GM06990 (cell line): ENCODE results near the gene ARID5A.

Experiments
- DNase-seq: peaks from one replicate; pipeline ENCODE4 v3.0.0-alpha.2; 2011; ENCODE audit not compliant: insufficient read length; ENCODE audit errors: extremely low read depth
- H3K27me3 ChIP-seq: replicated peaks from 2 replicates; pipeline ENCODE4 v1.6.0; 2011; ENCODE audit warnings: low read length; ENCODE audit not compliant: control insufficient read depth, insufficient read depth
- H3K36me3 ChIP-seq: 2 replicates; pipeline ENCODE4 v1.5.1; 2011; ENCODE audit warnings: low read length; ENCODE audit not compliant: control insufficient read depth, insufficient read depth
- H3K4me3 ChIP-seq: replicated peaks from 2 replicates; pipeline ENCODE4 v1.5.1; 2011; ENCODE audit warnings: low read depth, mild to moderate bottlenecking, control low read depth, low read length
- TF ChIP-seq, protein P1 (sequence below): IDR thresholded peaks from 2 replicates; pipeline ENCODE4 v1.5.1; 2011; ENCODE audit warnings: low read length, control low read depth, mild to moderate bottlenecking, inconsistent platforms; ENCODE audit not compliant: insufficient read depth, poor library complexity, severe bottlenecking

Gene ARID5A

DNA sequence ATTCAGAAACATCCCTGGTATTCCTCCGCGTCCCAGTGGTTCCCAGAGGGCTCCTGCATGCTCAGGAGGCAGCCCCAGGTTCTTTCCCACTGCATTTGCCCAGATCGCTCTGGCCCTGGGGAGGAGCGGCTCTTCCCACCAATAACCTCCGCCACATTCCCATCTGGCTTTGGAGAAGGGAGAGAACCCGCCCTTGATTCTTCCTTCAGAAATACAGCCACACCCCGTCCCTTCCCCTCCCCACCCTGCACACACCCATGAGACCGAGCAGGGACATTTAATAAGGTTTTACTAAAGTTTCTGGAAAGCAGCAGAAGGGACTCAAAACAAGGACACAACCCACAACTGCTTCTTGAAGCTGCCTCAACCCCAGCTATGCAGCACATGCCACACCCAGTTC lies 21.9 kb downstream of the ARID5A start:
- Histone ChIP-seq H3K4me3 (no peak overlapping the region), H3K27me3 (no peaks in the 10 kb centered on the region; the same call in 1 of the 2 replicates), H3K36me3 (no peaks in the 10 kb centered on the region; the same call in 1 of the 2 replicates)
- DNase-seq = no peak
- TF ChIP-seq, protein P1, sequence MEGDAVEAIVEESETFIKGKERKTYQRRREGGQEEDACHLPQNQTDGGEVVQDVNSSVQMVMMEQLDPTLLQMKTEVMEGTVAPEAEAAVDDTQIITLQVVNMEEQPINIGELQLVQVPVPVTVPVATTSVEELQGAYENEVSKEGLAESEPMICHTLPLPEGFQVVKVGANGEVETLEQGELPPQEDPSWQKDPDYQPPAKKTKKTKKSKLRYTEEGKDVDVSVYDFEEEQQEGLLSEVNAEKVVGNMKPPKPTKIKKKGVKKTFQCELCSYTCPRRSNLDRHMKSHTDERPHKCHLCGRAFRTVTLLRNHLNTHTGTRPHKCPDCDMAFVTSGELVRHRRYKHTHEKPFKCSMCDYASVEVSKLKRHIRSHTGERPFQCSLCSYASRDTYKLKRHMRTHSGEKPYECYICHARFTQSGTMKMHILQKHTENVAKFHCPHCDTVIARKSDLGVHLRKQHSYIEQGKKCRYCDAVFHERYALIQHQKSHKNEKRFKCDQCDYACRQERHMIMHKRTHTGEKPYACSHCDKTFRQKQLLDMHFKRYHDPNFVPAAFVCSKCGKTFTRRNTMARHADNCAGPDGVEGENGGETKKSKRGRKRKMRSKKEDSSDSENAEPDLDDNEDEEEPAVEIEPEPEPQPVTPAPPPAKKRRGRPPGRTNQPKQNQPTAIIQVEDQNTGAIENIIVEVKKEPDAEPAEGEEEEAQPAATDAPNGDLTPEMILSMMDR = no peak

DNA sequence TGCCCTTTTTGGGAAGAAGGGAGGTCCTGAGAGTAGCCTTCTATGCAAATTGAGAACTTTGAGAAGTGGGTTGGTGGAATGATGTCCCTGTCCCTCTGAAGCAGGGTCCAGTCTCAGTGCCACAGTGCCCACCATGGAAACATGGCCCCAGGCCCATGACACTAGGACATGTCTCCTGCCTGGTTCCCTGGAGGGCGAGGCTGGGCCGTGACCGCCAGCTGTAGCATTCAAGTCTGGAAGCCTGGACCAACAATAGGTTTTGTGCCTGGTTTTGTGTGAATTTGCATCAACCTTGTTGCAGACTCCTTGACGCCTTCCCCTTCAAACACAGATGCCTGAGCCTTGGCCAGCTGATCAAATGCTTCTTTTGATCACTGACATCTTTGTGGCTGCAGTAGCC lies 27.5 kb downstream of the ARID5A start:
- H3K4me3 ChIP-seq = no peak overlapping the region
- TF ChIP-seq, protein P1 = no peak
- H3K36me3 ChIP-seq = no peaks in the 10 kb centered on the region
- H3K27me3 ChIP-seq = no peaks in the 10 kb centered on the region
- no peak for DNase-seq

DNA sequence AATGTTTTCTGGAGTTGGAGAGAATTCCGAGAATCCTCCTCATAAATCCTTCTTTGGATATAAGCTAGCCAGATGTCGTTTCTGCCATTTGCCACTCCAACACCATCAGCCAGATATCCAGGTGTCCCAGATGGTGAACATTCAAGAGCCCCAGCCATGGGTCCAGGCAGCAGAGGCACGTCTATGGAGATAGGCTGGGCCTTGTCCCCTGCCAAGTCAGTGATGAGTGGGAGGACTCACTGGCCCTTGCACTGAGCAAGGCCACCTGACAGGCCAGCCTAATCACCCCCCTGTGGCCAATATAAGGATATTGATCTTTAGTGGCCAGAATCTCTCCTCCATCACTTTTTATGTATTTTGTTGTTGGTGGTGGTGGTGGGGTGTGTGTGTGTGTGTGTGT lies 28.0 kb downstream of the ARID5A start:
- Histone ChIP-seq H3K36me3 (no peaks in the 10 kb centered on the region), H3K27me3 (no peaks in the 10 kb centered on the region), H3K4me3 (no peak overlapping the region)
- no peak for DNase-seq
- TF ChIP-seq, protein P1 = no peak

DNA sequence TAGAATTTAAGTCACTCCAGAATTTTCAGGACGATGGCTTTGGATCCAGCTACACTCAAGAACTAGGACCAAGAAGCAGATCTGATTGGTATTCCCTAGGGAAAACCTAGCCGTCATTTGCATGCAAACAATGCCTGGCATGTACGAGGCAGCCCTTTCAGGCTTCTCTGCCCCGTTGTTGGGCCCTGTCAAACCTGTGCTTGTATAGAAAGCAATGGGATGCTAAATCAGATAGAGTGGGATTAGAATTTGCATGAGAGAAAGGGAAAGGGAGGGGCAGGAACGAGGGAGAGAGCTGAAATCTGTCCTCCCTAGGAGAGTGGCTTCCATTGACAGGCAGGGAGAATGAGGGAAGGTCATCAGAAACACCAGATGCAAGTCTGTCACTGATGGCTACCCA lies 28.6 kb downstream of the ARID5A start:
- TF ChIP-seq, protein P1 = no peak
- Histone ChIP-seq H3K36me3 (no peaks in the 10 kb centered on the region), H3K4me3 (no peak overlapping the region), H3K27me3 (no peaks in the 10 kb centered on the region)
- DNase-seq = no peak

DNA sequence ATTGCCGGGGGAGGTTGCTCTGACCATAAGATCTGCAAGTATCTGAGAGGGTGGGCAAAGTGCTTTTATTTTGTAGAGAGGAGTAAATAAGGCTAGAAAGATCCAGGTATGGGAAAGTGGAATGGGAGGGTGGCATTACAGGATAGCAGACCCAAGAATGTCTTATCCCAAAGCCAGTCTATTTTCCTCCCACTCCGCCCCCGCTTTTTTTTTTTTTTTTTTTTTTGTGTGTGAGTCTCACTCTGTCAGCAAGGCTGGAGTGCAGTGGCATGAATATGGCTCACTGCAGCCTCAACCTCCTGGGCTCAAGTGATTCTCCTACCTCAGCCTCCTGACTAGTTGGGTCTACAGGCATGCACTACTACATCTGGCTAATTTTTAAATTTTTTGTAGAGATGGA lies 31.5 kb downstream of the ARID5A start:
- Histone ChIP-seq H3K27me3 (no peaks in the 10 kb centered on the region), H3K4me3 (no peak overlapping the region), H3K36me3 (no peaks in the 10 kb centered on the region)
- no peak for DNase-seq
- TF ChIP-seq, protein P1 = no peak

DNA sequence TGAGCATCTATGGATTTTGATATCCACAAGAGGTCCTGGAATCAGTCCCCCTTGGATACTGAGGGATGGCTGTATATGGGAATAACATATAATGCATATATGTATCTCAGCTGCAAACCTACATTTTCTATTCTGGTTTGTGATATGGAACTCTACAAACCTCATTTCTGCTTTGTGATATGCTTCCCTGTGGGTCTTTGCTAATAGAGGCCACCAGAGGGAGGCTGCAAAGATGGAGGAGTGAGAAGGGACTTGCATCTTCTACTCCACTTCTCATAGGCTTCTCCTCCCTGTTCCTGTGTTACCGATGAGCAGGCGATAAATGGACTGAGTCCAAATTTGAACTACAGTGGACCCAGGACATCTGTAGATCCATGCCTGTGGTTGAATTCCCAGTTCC lies 37.8 kb downstream of the ARID5A start:
- Histone ChIP-seq H3K4me3 (no peak overlapping the region), H3K36me3 (no peaks in the 10 kb centered on the region), H3K27me3 (no peaks in the 10 kb centered on the region)
- no peak for DNase-seq
- TF ChIP-seq, protein P1 = no peak
